LNCaP clone FGC (cell line): ENCODE data around the gene CEBPB.

Experiments used
- DNase-seq: peaks from one replicate; pipeline ENCODE4 v3.0.0-alpha.2; 2011; ENCODE audit warnings: low read depth
- H3K4me3 ChIP-seq: 2 replicates; pipeline ENCODE4 v1.5.1; 2011; ENCODE audit warnings: mild to moderate bottlenecking, low read depth, low read length, control low read depth
- CTCF ChIP-seq: IDR thresholded peaks from 2 replicates; pipeline ENCODE4 v1.5.1; 2012; ENCODE audit warnings: mild to moderate bottlenecking; ENCODE audit not compliant: control insufficient read depth, insufficient read depth; ENCODE audit errors: extremely low read depth

The CEBPB gene

GRCh38 chr20:50220093-50220893 lies 29.7 kb downstream of the CEBPB start:
- no peak for DNase-seq
- no peak overlapping the region for H3K4me3 ChIP-seq
- TF ChIP-seq CTCF = no peak

GRCh38 chr20:50220894-50221365 lies 30.3 kb downstream of the CEBPB start:
- H3K4me3 ChIP-seq = no peak overlapping the region
- no peak for DNase-seq
- no peak for TF ChIP-seq CTCF

- TF ChIP-seq CTCF = no peak
- DNase-seq = no peak
- H3K4me3 ChIP-seq = no peak overlapping the region
These were observed 31.1 kb downstream of the CEBPB start for GRCh38 chr20:50221501-50222308.

GRCh38 chr20:50222309-50223038 lies 31.8 kb downstream of the CEBPB start:
- no peak overlapping the region for H3K4me3 ChIP-seq
- no peak for DNase-seq
- TF ChIP-seq CTCF = no peak

- H3K4me3 ChIP-seq = no peak overlapping the region
- no peak for DNase-seq
- no peak for TF ChIP-seq CTCF
These were observed 32.7 kb downstream of the CEBPB start for GRCh38 chr20:50223039-50224005.

- DNase-seq = no peak
- TF ChIP-seq CTCF = no peak
- no peak overlapping the region for H3K4me3 ChIP-seq
These were observed 33.4 kb downstream of the CEBPB start for GRCh38 chr20:50224052-50224451.
